Measurements from ENCODE around the gene FBLN1.

FBLN1 gene

DNA sequence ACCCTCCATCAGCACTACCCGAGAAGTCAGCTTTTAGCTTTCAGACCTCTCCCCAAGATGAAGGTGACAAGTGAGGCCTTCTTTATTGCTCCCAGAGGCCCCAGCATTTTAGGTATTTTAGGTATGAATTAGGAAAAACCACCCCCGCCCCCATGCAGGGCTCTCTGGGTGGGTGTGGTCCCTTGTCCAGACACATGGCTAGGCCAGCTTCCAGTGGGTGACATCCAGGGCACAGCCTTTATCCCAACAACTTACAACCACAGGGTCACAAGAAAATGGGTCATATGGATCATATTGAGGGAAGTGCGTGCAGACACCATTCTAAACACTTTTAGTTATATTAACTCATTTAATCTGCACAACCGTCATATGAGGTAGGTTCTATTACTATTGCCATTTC lies 47.1 kb upstream of the FBLN1 start:
- H3K36me3 ChIP-seq (replicated peaks; ENCODE audit: low read depth, low read length) = no peaks in the 10 kb centered on the region
- no peak overlapping the region for H3K4me2 ChIP-seq (ENCODE audit: low read length)
- H3K79me2 ChIP-seq (ENCODE audit: low read length) = no peaks in the 10 kb centered on the region
- no peaks in the 10 kb centered on the region for H3K4me1 ChIP-seq (ENCODE audit: low read length)
- no peak overlapping the region for H3K4me3 ChIP-seq (ENCODE audit: low read length)
- no peak overlapping the region for H2AFZ ChIP-seq (ENCODE audit: low read depth, low read length)
- no peak overlapping the region for H3K27ac ChIP-seq (ENCODE audit: low read length)
- H3K27me3 ChIP-seq (ENCODE audit: low read depth, low read length) = peaks cover 26% of the 10 kb centered on the region
- H4K20me1 ChIP-seq (ENCODE audit: insufficient read depth, low read length) = no peaks in the 10 kb centered on the region
- no peaks in the 10 kb centered on the region for H3K9me3 ChIP-seq (ENCODE audit: insufficient read depth, low read length)
- no peak overlapping the region for H3K9ac ChIP-seq (ENCODE audit: low read length)
- TF ChIP-seq EZH2phosphoT487 (IDR thresholded peaks at IDR 0.05; ENCODE audit: low read depth) = no peak
- TF ChIP-seq, protein P1, sequence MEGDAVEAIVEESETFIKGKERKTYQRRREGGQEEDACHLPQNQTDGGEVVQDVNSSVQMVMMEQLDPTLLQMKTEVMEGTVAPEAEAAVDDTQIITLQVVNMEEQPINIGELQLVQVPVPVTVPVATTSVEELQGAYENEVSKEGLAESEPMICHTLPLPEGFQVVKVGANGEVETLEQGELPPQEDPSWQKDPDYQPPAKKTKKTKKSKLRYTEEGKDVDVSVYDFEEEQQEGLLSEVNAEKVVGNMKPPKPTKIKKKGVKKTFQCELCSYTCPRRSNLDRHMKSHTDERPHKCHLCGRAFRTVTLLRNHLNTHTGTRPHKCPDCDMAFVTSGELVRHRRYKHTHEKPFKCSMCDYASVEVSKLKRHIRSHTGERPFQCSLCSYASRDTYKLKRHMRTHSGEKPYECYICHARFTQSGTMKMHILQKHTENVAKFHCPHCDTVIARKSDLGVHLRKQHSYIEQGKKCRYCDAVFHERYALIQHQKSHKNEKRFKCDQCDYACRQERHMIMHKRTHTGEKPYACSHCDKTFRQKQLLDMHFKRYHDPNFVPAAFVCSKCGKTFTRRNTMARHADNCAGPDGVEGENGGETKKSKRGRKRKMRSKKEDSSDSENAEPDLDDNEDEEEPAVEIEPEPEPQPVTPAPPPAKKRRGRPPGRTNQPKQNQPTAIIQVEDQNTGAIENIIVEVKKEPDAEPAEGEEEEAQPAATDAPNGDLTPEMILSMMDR (IDR thresholded peaks at IDR 0.05; ENCODE audit: low read depth, low read length) = no peak

DNA sequence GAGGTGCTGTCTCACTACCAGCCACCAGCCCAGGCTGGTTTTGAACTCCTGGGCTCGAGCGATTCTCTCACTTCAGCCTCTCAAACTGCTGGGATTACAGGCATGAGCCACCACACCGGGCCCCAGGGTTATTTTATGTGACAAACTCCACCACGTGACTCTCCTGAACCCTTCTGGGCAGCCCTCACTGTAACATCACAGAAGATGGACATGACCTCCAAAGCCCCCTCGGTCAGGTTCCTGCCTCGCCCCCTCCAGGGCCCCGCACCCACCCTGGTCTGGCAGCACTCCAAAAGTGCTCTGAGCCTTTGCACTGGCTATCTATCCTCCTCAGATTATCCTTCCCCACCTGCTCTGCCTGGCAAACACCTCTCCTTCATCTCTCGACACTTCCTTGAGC lies 45.9 kb upstream of the FBLN1 start:
- Histone ChIP-seq H3K9me3 (ENCODE audit: insufficient read depth, low read length) (no peaks in the 10 kb centered on the region), H3K4me2 (ENCODE audit: low read length) (no peak overlapping the region), H3K4me1 (ENCODE audit: low read length) (no peaks in the 10 kb centered on the region), H3K4me3 (ENCODE audit: low read length) (no peak overlapping the region), H3K9ac (ENCODE audit: low read length) (no peak overlapping the region), H3K27me3 (ENCODE audit: low read depth, low read length) (peaks cover 18% of the 10 kb centered on the region), H3K27ac (ENCODE audit: low read length) (no peak overlapping the region), H3K36me3 (replicated peaks; ENCODE audit: low read depth, low read length) (no peaks in the 10 kb centered on the region), H2AFZ (ENCODE audit: low read depth, low read length) (no peak overlapping the region), H3K79me2 (ENCODE audit: low read length) (no peaks in the 10 kb centered on the region), H4K20me1 (ENCODE audit: insufficient read depth, low read length) (no peaks in the 10 kb centered on the region)
- TF ChIP-seq, protein P1 (IDR thresholded peaks at IDR 0.05; ENCODE audit: low read depth, low read length) = no peak
- TF ChIP-seq EZH2phosphoT487 (IDR thresholded peaks at IDR 0.05; ENCODE audit: low read depth) = no peak

DNA sequence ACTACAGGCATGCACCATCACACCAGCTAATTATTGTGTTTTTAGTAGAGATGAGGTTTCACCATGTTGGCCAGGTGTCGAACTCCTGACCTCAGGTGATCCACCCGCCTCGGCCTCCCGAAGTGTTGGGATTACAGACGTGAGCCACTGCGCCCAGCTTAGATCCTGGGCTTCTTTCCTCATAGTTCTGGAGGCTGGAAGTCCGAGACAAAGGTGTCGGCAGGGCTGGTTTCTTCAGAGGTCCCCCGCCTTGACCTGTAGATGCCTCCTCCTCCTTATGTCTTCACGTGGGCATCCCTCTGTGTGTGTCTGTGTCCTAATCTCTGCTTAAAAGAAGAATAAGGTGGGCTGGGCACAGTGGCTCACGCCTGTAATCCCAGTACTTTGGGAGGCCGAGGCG lies 44.2 kb upstream of the FBLN1 start:
- Histone ChIP-seq H3K4me2 (ENCODE audit: low read length) (no peak overlapping the region), H3K9ac (ENCODE audit: low read length) (no peak overlapping the region), H3K4me1 (ENCODE audit: low read length) (no peaks in the 10 kb centered on the region), H4K20me1 (ENCODE audit: insufficient read depth, low read length) (no peaks in the 10 kb centered on the region), H3K9me3 (ENCODE audit: insufficient read depth, low read length) (no peaks in the 10 kb centered on the region), H2AFZ (ENCODE audit: low read depth, low read length) (no peak overlapping the region), H3K27ac (ENCODE audit: low read length) (no peak overlapping the region), H3K27me3 (ENCODE audit: low read depth, low read length) (peaks cover 7% of the 10 kb centered on the region), H3K4me3 (ENCODE audit: low read length) (no peak overlapping the region), H3K79me2 (ENCODE audit: low read length) (no peaks in the 10 kb centered on the region), H3K36me3 (replicated peaks; ENCODE audit: low read depth, low read length) (no peaks in the 10 kb centered on the region)
- no peak for TF ChIP-seq EZH2phosphoT487 (IDR thresholded peaks at IDR 0.05; ENCODE audit: low read depth)
- TF ChIP-seq, protein P1 (IDR thresholded peaks at IDR 0.05; ENCODE audit: low read depth, low read length) = no peak

DNA sequence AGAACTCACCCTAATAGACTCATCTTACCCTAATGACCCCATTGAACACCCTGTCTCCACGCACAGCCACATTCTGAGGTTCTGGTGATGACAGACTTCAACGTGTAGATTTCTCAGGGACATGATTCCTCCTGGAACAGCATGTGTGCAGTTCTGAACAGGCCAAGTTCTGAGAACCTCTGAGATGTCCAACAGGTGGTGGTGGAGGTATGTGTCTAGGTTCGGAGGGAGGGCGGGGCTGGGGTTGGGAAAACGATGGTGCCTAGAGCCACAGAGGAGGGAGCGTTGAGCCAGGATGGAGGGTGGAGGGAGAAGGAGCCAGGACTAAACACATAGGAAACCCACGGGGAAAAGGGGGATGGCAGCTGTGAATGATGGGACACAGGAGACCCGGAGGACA lies 43.4 kb upstream of the FBLN1 start:
- Histone ChIP-seq H3K9me3 (ENCODE audit: insufficient read depth, low read length) (no peaks in the 10 kb centered on the region), H2AFZ (ENCODE audit: low read depth, low read length) (no peak overlapping the region), H3K4me1 (ENCODE audit: low read length) (no peaks in the 10 kb centered on the region), H3K79me2 (ENCODE audit: low read length) (no peaks in the 10 kb centered on the region), H3K4me3 (ENCODE audit: low read length) (no peak overlapping the region), H3K9ac (ENCODE audit: low read length) (no peak overlapping the region), H3K27me3 (ENCODE audit: low read depth, low read length) (peaks cover 2% of the 10 kb centered on the region), H3K27ac (ENCODE audit: low read length) (no peak overlapping the region), H3K36me3 (replicated peaks; ENCODE audit: low read depth, low read length) (no peaks in the 10 kb centered on the region), H4K20me1 (ENCODE audit: insufficient read depth, low read length) (no peaks in the 10 kb centered on the region), H3K4me2 (ENCODE audit: low read length) (no peak overlapping the region)
- TF ChIP-seq, protein P1 (IDR thresholded peaks at IDR 0.05; ENCODE audit: low read depth, low read length) = no peak
- no peak for TF ChIP-seq EZH2phosphoT487 (IDR thresholded peaks at IDR 0.05; ENCODE audit: low read depth)
